OCI-LY1 (cell line): ENCODE measurements around the gene NTSR1.

Source experiments
- H2AFZ ChIP-seq: fragments of 200-600 bp; sonication (generic), shearing (Covaris generic); 2 replicates; pipeline ENCODE4 v1.6.0; 2014; ENCODE audit warnings: antibody characterized with exemption, mild to moderate bottlenecking, low read length
- H3F3A ChIP-seq: fragments of 200-600 bp; sonication (generic), shearing (Covaris generic); 2 replicates; pipeline ENCODE4 v1.6.0; 2014; ENCODE audit warnings: mild to moderate bottlenecking, antibody characterized with exemption, low read length, moderate library complexity; ENCODE audit not compliant: insufficient read depth
- H3K27ac ChIP-seq: fragments of 200-600 bp; sonication (generic); 2 replicates; pipeline ENCODE4 v1.5.1; 2014; ENCODE audit warnings: low read length, mixed run types, mild to moderate bottlenecking, low read depth; ENCODE audit not compliant: poor library complexity, severe bottlenecking
- H3K27me3 ChIP-seq: fragments of 200-600 bp; sonication (generic); 2 replicates; pipeline ENCODE4 v1.6.0; 2014; ENCODE audit warnings: antibody characterized with exemption, mild to moderate bottlenecking, low read length, moderate library complexity; ENCODE audit not compliant: insufficient read depth
- H3K36me3 ChIP-seq: fragments of 200-600 bp; sonication (generic); 2 replicates; pipeline ENCODE4 v1.6.1; 2014; ENCODE audit warnings: mild to moderate bottlenecking, antibody characterized with exemption, low read length, moderate library complexity, mixed read lengths; ENCODE audit not compliant: insufficient read depth
- H3K4me1 ChIP-seq: fragments of 200-600 bp; sonication (generic); 2 replicates; pipeline ENCODE4 v1.5.1; 2014; ENCODE audit warnings: mild to moderate bottlenecking, low read length, moderate library complexity; ENCODE audit not compliant: insufficient read depth, severe bottlenecking
- H3K4me2 ChIP-seq: fragments of 200-600 bp; sonication (generic), shearing (Covaris generic); 2 replicates; pipeline ENCODE4 v1.6.1; 2014; ENCODE audit warnings: low read length
- H3K4me3 ChIP-seq: fragments of 200-600 bp; sonication (generic); 2 replicates; pipeline ENCODE4 v1.5.1; 2014; ENCODE audit warnings: low read length, low read depth, mild to moderate bottlenecking, mixed read lengths; ENCODE audit not compliant: poor library complexity, severe bottlenecking
- H3K79me2 ChIP-seq: fragments of 200-600 bp; shearing (Covaris generic); 2 replicates; pipeline ENCODE4 v1.6.1; 2016; ENCODE audit warnings: mixed run types, low read length, mixed read lengths; ENCODE audit not compliant: insufficient read depth
- H3K9ac ChIP-seq: fragments of 200-600 bp; sonication (generic), shearing (Covaris generic); 2 replicates; pipeline ENCODE4 v1.6.1; 2014; ENCODE audit warnings: mild to moderate bottlenecking, low read length, mixed read lengths
- H3K9me2 ChIP-seq: fragments of 200-600 bp; sonication (generic), shearing (Covaris generic); 2 replicates; pipeline ENCODE4 v1.6.1; 2014; ENCODE audit warnings: low read depth, mild to moderate bottlenecking, low read length, mixed read lengths
- H3K9me3 ChIP-seq: fragments of 200-600 bp; shearing (Covaris generic); 2 replicates; pipeline ENCODE4 v1.6.1; 2014; ENCODE audit warnings: low read length, mixed read lengths
- H4K20me1 ChIP-seq: fragments of 200-600 bp; sonication (generic), shearing (Covaris generic); 2 replicates; pipeline ENCODE4 v1.6.0; 2016; ENCODE audit warnings: mild to moderate bottlenecking, low read length; ENCODE audit not compliant: insufficient read depth
- EZH2 ChIP-seq: fragments of 200-600 bp; sonication (generic), shearing (Covaris generic); IDR thresholded peaks from 2 replicates; pipeline ENCODE4 v1.8.0; 2017; ENCODE audit warnings: borderline replicate concordance, mixed run types, mild to moderate bottlenecking, antibody characterized with exemption, low read length, moderate library complexity, mixed read lengths
- TF ChIP-seq, protein P1 (sequence below): fragments of 200-600 bp; sonication (generic), shearing (Covaris generic); IDR thresholded peaks from 2 replicates; pipeline ENCODE4 v1.5.1; 2017; ENCODE audit warnings: mild to moderate bottlenecking, antibody characterized with exemption, low read length, moderate library complexity, mixed read lengths

NTSR1 gene

DNA sequence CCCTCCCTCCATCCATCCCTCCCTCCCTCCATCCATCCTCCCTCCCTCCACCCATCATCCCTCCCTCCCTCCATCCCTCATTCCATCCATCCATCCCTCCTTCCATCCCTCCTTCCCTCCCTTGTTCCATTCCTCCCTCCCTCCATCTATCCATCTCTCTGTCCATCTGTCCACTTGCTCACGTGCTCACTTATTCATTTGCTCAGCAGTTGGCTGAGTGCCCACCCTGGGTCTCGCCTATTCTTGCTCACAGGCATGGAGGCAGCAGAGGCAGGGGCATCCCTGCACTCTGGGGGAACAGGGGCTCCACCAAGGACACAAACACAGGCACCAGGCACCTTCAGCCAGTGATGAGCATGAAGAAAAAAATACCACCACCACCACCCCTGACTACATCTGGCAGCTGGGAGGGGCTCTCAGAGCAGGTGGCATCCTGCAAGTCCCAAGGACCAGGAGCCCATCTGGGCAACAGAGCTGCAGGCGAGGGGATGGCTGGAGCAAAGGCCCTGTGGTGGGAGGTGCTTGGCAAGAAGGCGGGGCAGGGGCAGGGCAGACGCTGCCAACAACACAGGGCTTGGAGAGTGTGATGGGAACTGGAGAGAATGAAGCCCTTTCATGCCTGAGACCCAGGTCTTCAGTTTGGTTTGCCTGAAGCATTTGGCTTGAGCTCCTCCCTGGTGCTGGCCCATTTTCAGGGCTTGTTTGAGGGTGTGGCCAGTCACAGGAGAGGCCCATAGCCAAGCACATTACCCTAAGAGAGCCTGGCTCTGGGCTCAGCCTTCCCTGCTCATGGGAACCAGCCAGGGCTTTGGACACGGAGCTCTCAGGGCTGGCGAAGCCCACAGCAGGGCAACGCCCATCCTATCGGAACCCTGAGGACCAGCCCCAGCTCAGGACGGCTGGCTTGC lies 47.4 kb downstream of the NTSR1 start:
- no peak overlapping the region for H2AFZ ChIP-seq
- no peaks in the 10 kb centered on the region for H3F3A ChIP-seq
- H3K9ac ChIP-seq, result no peak overlapping the region
- H3K4me2 ChIP-seq, result no peak overlapping the region
- no peaks in the 10 kb centered on the region for H4K20me1 ChIP-seq
- H3K27me3 ChIP-seq, result no peaks in the 10 kb centered on the region; the same call in 1 of the 2 replicates
- no peak for TF ChIP-seq EZH2
- TF ChIP-seq, protein P1, sequence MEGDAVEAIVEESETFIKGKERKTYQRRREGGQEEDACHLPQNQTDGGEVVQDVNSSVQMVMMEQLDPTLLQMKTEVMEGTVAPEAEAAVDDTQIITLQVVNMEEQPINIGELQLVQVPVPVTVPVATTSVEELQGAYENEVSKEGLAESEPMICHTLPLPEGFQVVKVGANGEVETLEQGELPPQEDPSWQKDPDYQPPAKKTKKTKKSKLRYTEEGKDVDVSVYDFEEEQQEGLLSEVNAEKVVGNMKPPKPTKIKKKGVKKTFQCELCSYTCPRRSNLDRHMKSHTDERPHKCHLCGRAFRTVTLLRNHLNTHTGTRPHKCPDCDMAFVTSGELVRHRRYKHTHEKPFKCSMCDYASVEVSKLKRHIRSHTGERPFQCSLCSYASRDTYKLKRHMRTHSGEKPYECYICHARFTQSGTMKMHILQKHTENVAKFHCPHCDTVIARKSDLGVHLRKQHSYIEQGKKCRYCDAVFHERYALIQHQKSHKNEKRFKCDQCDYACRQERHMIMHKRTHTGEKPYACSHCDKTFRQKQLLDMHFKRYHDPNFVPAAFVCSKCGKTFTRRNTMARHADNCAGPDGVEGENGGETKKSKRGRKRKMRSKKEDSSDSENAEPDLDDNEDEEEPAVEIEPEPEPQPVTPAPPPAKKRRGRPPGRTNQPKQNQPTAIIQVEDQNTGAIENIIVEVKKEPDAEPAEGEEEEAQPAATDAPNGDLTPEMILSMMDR, result no peak
- no peaks in the 10 kb centered on the region for H3K9me2 ChIP-seq
- H3K4me1 ChIP-seq, result no peaks in the 10 kb centered on the region
- H3K27ac ChIP-seq, result no peak overlapping the region
- no peaks in the 10 kb centered on the region for H3K36me3 ChIP-seq
- H3K4me3 ChIP-seq, result no peak overlapping the region
- H3K79me2 ChIP-seq, result no peaks in the 10 kb centered on the region
- H3K9me3 ChIP-seq, result no peaks in the 10 kb centered on the region

DNA sequence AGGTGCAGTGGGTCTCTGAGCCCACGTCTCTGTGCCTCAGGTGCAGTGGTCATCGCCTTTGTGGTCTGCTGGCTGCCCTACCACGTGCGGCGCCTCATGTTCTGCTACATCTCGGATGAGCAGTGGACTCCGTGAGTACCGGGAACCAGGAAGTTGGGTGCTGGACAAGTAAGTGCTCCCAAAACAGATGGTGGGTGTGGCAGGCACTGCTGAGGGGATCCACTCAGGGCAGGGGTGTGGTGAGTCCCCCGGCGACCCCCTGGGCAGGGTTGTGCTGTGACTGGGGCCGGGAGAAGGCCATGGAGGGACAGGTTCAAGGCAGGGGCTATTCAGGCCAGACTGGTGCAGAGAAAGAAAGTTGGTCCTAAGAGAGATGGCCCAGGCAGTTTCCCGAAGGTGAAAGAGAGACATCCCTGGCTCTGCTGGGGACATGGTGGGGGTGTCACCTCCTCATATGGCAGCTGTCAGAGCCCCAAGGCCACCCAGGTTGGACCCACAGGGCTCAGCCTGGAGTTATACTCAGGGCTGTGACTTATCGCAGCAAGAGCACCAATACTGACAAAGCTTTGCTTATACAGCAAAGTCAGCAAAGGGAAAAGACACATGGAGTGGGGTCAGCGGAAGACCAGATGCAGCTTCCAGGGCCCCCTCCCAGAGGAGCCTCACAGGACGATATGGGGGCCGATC lies 49.7 kb downstream of the NTSR1 start:
- no peak overlapping the region for H3K9ac ChIP-seq
- no peak for TF ChIP-seq EZH2
- TF ChIP-seq, protein P1, result no peak
- H3K9me2 ChIP-seq, result no peaks in the 10 kb centered on the region
- H4K20me1 ChIP-seq, result no peaks in the 10 kb centered on the region
- H3K79me2 ChIP-seq, result no peaks in the 10 kb centered on the region
- H3K9me3 ChIP-seq, result no peaks in the 10 kb centered on the region
- no peak overlapping the region for H3K27ac ChIP-seq
- H3F3A ChIP-seq, result no peaks in the 10 kb centered on the region
- no peaks in the 10 kb centered on the region for H3K36me3 ChIP-seq
- no peak overlapping the region for H3K4me3 ChIP-seq
- no peak overlapping the region for H2AFZ ChIP-seq
- H3K27me3 ChIP-seq, result no peaks in the 10 kb centered on the region; the same call in 1 of the 2 replicates
- H3K4me2 ChIP-seq, result no peak overlapping the region
- no peaks in the 10 kb centered on the region for H3K4me1 ChIP-seq

DNA sequence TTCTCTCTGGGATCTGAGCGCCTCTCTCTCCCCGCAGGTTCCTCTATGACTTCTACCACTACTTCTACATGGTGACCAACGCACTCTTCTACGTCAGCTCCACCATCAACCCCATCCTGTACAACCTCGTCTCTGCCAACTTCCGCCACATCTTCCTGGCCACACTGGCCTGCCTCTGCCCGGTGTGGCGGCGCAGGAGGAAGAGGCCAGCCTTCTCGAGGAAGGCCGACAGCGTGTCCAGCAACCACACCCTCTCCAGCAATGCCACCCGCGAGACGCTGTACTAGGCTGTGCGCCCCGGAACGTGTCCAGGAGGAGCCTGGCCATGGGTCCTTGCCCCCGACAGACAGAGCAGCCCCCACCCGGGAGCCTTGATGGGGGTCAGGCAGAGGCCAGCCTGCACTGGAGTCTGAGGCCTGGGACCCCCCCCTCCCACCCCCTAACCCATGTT lies 51.4 kb downstream of the NTSR1 start:
- Histone ChIP-seq H2AFZ (no peak overlapping the region), H3K36me3 (no peaks in the 10 kb centered on the region), H3F3A (no peaks in the 10 kb centered on the region), H4K20me1 (no peaks in the 10 kb centered on the region), H3K4me1 (no peaks in the 10 kb centered on the region), H3K9ac (no peak overlapping the region), H3K79me2 (no peaks in the 10 kb centered on the region), H3K4me2 (no peak overlapping the region), H3K9me2 (no peaks in the 10 kb centered on the region), H3K27me3 (no peaks in the 10 kb centered on the region; the same call in 1 of the 2 replicates), H3K4me3 (no peak overlapping the region), H3K9me3 (no peaks in the 10 kb centered on the region), H3K27ac (no peak overlapping the region)
- TF ChIP-seq, protein P1, result no peak
- TF ChIP-seq EZH2, result no peak
